Epithelial cell of prostate (primary cell): ENCODE measurements around the gene PRMT3.
"Not testable (repeated sequence)": the region's sequence is repeated elsewhere in the genome, so short reads cannot be mapped to it uniquely, and the experiment has no call there.

ENCODE experiments used
- DNase-seq: peaks from one replicate; pipeline ENCODE4 v3.0.0-alpha.2; 2011; ENCODE audit warnings: low read depth, low spot score
- H3K27ac ChIP-seq: fragments of 450-650 bp; 2 replicates; pipeline ENCODE4 v1.5.1; 2017; ENCODE audit warnings: mild to moderate bottlenecking

PRMT3 gene

DNA sequence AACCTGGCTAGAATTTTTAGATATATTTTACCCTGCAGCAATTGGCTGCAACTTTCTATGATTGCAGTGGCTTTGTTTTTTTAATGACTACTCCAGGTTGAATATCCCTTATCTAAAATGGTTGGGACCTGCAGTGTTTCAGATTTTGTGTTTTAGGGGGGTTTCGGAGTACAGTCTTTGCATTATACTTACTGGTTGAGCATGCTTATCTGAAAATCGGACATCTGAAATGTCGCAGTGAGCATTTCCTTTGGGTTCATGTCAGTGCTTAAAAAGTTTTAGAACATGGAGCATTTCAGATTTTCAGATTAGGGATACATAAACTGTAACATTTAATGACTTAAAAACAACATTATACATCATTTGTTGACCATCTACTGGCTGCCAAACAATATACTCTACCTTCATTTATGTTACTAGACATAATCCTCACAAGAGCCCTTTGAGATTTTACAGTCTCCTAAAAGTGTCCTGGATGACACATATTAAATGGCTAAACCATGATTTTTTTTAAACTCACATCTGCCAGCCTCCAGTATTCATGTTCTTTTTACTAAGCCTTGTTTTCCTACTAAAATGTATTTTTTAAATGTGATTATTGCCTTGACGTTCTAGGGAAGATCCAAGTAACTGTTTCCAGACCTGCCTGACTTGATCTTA, 66.3 kb downstream of the PRMT3 start:
- DNase-seq, result no peak
- no peak overlapping the region for H3K27ac ChIP-seq

DNA sequence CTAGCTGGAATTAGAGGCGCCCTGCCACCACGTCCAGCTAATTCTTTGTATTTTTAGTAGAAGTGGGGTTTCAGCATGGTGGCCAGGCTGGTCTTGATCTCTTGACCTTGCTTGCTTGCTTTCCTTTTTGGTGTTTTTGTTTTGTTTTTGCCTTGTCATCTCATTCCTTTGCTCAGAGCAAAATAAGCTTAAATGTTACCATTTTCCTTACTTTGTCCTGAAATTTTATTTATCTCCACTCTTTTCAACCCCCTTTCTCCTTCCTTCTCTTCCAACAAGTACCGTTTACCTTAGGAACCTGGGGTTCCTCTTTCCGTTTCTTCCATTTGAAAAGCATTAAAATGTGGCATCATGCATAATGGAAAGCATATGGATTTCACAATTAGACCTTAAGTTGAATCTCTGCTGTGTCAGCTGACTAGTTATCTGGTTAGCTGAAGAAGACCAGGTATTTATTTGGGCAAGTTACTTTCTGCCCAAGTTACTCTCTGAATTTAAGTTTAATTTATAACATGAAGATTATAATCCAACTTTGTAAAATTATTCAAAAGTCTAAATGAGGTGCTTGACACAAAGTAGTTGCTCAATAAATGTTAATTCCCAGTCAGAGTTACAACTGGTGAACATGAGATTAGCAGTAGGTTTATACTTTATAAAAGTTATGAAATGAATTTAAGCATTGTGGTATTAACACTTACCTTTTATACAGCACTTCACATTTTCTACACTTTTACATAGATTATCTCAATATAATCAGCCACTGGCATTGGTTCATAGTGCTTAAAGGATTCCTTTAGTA, 69.7 kb downstream of the PRMT3 start:
- no peak for DNase-seq
- H3K27ac ChIP-seq, result no peak overlapping the region

DNA sequence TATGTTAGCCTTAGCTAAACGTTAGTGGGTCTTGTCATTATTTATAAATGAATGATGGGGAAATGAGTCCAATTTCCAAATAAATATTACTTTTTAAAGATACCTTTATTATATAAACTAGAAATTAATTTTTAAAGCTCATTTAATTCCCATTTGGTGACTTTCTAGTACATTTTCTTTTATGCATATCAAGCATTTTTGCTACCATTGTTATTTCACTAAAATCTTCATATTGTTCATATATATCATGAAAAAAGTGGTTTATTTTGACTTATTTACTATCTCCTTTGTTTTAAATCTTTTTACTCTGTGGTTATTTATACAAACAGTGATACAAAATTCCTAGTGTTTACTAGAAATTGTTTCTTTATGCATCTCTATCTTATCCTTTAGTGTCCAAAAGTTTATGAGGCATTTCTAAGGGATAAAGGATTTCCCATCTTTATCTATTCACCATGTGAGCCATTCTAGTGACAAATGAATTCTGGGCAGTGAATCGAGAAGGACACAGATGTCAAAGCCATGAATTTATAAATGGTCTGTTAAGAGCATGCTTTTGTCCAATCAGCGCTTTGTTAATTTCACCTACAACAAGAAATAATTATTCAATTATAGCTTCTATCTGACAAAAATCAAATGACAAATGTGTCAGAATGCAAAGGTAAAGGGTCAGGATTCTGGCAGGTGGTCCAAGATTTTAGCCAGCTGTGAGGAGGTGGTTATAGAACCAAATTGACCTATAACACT, 70.6 kb downstream of the PRMT3 start:
- no peak for DNase-seq
- no peak overlapping the region for H3K27ac ChIP-seq

GRCh38 chr11:20458905-20459632, 71.6 kb downstream of the PRMT3 start:
- no peak overlapping the region for H3K27ac ChIP-seq
- DNase-seq, result no peak

DNA sequence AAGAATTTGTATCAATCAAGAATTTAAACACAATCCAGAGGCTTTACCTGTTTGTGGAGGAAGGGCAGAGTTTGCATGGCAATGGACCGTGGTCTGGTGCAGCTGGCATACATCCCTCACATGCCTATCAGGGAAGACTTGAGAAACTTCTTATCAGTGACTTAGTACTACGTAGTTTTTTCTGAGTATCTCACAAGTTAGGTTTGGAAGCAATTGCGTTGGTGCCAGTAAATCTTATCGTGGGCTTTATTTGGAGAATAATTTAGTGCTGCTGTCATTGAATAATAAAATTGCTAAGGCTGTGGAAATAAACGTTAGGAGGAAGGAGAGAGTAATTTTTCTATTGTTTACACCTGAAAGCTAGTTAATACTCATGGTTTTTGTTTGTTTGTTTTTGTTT, 72.3 kb downstream of the PRMT3 start:
- no peak overlapping the region for H3K27ac ChIP-seq
- DNase-seq, result no peak

GRCh38 chr11:20464518-20464917, 77.0 kb downstream of the PRMT3 start:
- H3K27ac ChIP-seq, result no peak overlapping the region
- DNase-seq, result no peak

- DNase-seq, result no peak
- no peak overlapping the region for H3K27ac ChIP-seq
Observed at GRCh38 chr11:20467487-20468185, 80.1 kb downstream of the PRMT3 start.

DNA sequence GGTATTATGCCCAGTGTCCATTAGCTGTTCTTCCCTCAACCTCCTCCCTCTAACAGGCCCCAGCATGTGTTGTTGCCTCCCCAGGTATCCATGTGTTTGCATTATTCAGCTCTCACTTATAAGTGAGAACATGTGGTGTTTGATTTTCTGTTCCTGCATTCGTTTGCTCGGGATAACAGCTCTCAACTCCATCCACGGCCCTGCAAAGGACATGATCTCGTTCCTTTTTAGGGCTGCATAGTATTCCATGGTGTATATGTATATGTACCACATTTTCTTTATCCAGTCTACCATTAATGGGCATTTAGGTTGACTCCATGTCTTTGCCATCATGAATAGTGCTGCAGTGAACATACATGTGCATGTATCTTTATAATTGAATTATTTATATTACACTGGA, 82.8 kb downstream of the PRMT3 start:
- no peak overlapping the region for H3K27ac ChIP-seq
- DNase-seq, result no peak

DNA sequence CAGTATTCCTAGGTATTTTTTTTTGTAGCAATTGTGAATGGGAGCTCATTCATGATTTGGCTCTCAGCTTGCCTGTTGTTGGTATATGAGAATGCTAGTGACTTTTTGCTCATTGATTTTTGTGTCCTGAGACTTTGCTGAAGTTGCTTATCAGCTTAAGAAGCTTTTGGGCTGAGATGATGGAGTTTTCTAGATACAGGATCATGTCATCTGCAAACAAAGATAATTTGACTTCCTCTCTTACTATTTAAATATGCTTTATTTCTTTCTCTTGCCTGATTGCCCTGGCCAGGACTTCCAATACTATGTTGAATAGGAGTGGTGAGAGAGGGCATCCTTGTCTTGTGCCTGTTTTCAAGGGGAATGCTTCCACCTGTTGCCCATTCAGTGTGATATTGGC, 84.4 kb downstream of the PRMT3 start:
- H3K27ac ChIP-seq, result not testable (repeated sequence)

GRCh38 chr11:20474176-20474881, 86.8 kb downstream of the PRMT3 start:
- peak overlapping the region; percentile 47 for H3K27ac ChIP-seq

More for the DNA sequence above, 84.4 kb downstream of the PRMT3 start:
- DNase-seq, result not testable (repeated sequence)

GRCh38 chr11:20474882-20475517, 87.5 kb downstream of the PRMT3 start:
- peak; percentile 14 for DNase-seq
- H3K27ac ChIP-seq, result peak overlapping the region; percentile 47

More at GRCh38 chr11:20474176-20474881, 86.8 kb downstream of the PRMT3 start:
- no peak for DNase-seq

DNA sequence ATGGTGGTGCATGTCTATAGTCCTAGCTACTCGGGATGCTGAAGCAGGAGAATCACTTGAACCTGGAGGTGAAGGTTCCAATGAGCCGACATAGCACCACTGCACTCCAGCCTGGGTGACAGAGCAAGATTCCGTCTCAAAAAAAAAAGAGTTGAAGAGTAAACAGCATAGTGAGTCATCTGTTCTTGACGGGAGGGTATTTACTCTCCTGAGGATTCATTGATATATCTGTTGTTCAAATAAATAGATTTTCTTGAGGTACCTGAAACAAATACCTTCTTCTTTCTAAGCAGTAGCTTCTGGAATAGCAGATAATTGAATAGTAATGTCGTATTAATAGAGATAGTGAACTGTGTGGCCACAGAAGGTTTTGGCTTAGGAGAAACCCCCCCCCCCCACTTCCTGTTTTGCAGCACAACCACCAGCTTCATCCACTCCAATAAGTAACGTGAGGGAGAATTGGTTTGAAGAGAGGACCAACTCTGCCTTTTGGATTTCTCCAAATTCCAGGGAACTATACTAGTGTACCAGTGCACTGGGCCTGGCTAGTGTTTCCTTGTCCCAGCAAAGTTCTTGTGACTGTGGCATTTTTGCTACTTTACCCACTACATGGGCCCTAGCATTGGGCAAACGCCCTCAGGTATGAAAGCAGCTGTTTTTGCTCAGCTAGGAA, 90.0 kb downstream of the PRMT3 start:
- DNase-seq, result no peak

GRCh38 chr11:20479513-20479912, 92.0 kb downstream of the PRMT3 start:
- DNase-seq, result no peak
- no peak overlapping the region for H3K27ac ChIP-seq

More for the DNA sequence above, 90.0 kb downstream of the PRMT3 start:
- H3K27ac ChIP-seq, result peak overlapping the region; percentile 14

- DNase-seq, result peak; percentile 29
- peak overlapping the region; percentile 89 for H3K27ac ChIP-seq
Observed at GRCh38 chr11:20483931-20484330, 96.4 kb downstream of the PRMT3 start.

- H3K27ac ChIP-seq, result peak overlapping the region; percentile 89
- not testable (repeated sequence) for DNase-seq
Observed at GRCh38 chr11:20484416-20484815, 96.9 kb downstream of the PRMT3 start.

DNA sequence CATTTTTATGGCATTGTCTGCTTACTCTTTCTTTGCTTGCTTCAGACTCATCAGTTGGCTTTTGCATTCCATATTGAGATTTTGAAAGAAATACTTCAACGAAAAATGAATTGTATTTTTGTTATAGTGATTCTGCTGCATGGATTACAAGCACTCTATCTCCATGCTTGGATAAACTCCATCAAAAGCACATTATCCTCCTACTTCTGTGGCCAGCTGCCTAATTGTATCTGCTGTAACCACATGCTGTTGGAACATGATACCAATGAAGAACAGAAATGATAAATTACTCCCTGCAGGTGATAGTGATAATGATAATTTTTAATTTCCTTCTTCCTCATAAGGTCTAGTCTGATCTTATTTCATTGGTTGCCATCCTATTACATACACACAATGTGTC, 100.8 kb downstream of the PRMT3 start:
- no peak for DNase-seq
- no peak overlapping the region for H3K27ac ChIP-seq

DNA sequence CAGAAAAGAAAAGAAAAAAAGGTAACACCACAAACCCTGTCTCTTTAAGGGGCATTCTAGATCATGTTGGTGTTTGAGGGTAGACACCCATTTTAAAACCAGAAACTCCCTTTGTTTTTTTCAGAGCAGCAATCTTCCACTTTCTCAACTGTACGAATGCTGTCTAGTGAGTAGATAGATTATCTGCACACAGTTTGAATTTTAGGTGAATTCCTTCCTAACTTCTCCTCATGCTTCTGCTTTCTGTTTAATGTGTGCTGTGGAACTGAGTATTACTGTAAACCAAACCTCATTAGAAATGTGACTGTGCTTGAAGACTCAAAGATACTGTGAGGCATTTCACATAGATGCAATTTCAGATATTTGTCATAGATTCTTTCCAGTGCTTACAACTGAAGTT, 102.4 kb downstream of the PRMT3 start:
- no peak overlapping the region for H3K27ac ChIP-seq
- no peak for DNase-seq

DNA sequence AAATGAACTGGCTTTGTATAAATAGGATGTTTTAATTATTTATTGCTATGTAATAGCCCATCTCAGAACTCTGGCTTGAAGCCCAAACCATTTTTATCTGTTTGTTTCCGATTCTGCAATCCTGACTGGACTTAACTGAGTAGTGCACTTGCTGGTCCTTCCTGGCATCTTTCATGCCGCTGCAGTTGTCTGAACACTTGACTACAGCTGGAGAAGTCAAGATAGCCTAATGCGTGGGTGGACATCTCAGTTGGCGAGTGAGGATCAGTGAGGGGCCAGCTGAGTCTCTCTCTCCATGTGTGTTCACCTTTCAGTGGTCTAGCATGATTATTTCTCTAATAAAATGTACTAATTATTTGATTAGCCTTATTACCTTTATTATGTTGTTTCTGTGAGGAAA, 105.8 kb downstream of the PRMT3 start:
- H3K27ac ChIP-seq, result no peak overlapping the region
- DNase-seq, result no peak
